SK-N-SH (cell line): ENCODE measurements around the gene NIPSNAP3A.

Source experiments
- CHD2 ChIP-seq: fragments of 150-350 bp; IDR thresholded peaks from 2 replicates; pipeline ENCODE4 v1.6.1; 2018; ENCODE audit warnings: low read length; ENCODE audit not compliant: partially characterized antibody
- CTCF ChIP-seq: fragments of 200-600 bp; sonication (generic); IDR thresholded peaks from 2 replicates; pipeline ENCODE4 v1.6.1; 2017; ENCODE audit warnings: antibody characterized with exemption, mild to moderate bottlenecking, moderate library complexity
- EZH2phosphoT487 ChIP-seq: fragments of 200-600 bp; sonication (generic); IDR thresholded peaks from 2 replicates; pipeline ENCODE4 v1.6.1; 2017; ENCODE audit warnings: low read depth, mixed run types, mild to moderate bottlenecking, antibody characterized with exemption, moderate library complexity, borderline replicate concordance
- RCOR1 ChIP-seq: fragments of 150-350 bp; IDR thresholded peaks from 2 replicates; pipeline ENCODE4 v1.6.1; 2017; ENCODE audit warnings: antibody characterized with exemption, low read length
- RFX5 ChIP-seq: IDR thresholded peaks from 2 replicates; pipeline ENCODE4 v1.6.1; 2012; ENCODE audit warnings: mild to moderate bottlenecking, improper control_type of control experiment, low read length
- SMC3 ChIP-seq: IDR thresholded peaks from 2 replicates; pipeline ENCODE4 v1.6.1; 2012; ENCODE audit warnings: low read depth, low read length, improper control_type of control experiment

- no peak for TF ChIP-seq CTCF
- no peak for TF ChIP-seq RFX5
- no peak for TF ChIP-seq EZH2phosphoT487
- no peak for TF ChIP-seq RCOR1
- TF ChIP-seq CHD2 = no peak
- no peak for TF ChIP-seq SMC3
These were observed 685 bp upstream of the NIPSNAP3A start for GRCh38 chr9:104746798-104747197.
